Fibroblast of lung (primary cell): Measurements from ENCODE around the gene UPK1B.

ENCODE experiments used
- CTCF ChIP-seq, 2 donors: IDR thresholded peaks in 1 of 2; conservative IDR thresholded peaks in 1 of 2; 1 replicate in 1 of 2; 2 replicates in 1 of 2; pipeline ENCODE4 v1.5.1; 2011 to 2012; ENCODE audit warnings: low read length in 2 of 2, control low read depth in 1 of 2, inconsistent platforms in 1 of 2, low read depth in 1 of 2, mild to moderate bottlenecking in 1 of 2
- EZH2 ChIP-seq: IDR thresholded peaks from 2 replicates; pipeline ENCODE4 v1.5.1; 2012; ENCODE audit warnings: low read length, control low read depth, mild to moderate bottlenecking; ENCODE audit errors: missing control alignments

GRCh38 chr3:119211803-119212202, 38.4 kb downstream of the UPK1B start:
- TF ChIP-seq CTCF (conservative IDR thresholded peaks at IDR 0.05 in 1 of 2, IDR thresholded peaks at IDR 0.05 in 1 of 2; ENCODE audit: low read depth in 1 of 2, low read length in 2 of 2) (no peak), EZH2 (no peak)
